ENCODE measurements around the gene ARID1B.
"Not testable (repeated sequence)": the region's sequence is repeated elsewhere in the genome, so short reads cannot be mapped to it uniquely, and the experiment has no call there.

Gene ARID1B

DNA sequence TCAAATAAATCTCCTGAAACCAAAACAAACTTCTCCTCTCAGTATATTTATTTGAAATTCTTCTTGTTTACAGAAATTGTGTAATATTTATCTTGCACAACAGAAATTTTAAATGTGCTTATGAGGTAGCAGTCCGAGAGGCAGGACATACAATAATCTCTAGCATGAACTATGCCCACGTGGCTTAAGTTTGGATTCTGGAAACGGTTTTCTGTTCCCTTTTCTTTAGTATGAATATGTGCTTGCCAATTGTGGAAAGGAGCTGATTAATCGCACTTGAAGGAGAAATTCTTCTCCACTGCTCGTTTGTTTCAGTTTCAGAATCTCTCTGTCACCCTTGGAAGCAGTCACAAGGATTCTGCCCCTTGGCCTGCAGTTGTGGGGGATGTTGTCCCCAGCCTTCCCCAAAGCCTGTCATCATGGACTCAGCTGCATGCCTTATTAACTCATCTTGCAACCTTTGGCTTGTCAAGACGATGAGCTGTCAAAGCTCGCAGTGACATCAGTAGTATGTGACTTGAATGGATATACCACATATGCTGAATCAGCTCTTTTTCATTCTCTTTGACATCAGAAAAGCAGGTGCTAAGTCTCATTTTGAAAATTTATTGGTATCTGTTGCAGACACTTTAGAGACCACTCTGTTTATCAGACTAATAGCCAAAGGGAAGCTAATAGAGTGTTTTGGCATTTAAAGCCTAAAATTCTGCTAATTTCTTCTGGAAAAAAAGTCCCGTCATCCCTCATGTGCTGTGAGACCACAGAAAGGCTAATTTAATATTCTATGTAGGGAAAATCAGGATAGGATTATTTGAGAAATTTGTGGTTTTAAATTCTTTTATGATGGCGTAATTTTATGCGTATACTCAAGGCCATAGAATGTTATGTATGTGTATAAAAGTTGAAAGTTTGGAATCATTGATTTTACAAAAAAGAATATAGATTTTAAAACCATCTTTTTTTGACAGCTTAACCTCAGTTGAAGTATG, 186.8 kb downstream of the ARID1B start:
- no peak for DNase-seq (ENCODE audit: low read depth)

DNA sequence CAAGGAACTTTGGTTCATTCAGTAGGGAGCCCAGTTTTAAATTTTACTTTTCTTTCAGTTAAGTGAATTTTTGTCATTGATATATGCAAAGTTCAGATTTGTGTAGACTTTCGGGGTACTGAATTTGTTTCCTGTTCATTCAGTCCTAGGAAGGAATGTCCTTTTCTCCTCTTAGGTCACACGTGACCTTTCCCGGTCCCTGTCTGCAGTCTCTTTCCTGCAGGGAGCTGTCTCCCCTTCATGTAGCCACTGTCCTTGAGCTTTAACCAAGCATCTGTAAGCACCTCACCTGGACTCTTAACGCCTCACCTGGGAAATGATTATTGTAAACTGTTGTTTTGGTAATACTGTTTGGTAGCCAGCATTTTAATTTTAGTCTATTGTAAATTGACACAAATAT, 190.7 kb downstream of the ARID1B start:
- DNase-seq (ENCODE audit: low read depth): no peak

DNA sequence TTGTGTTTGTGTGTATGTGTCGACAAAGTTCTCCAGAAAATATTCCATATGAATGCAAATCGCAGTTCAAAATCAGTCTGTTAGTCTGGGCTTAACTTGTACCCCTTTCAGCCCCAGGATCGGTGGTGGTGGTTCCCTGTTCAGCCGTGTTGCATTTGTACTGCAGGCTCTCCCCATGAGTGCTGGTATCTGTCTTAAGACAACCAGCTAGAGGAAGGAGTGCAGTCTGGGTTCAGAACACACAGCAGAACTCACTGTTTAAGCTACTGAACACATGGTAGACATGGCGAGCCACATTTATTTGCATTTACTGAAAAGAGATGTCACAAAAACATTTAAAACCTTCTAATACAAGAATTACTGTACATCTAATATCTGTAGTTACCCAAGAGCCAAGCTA, 192.1 kb downstream of the ARID1B start:
- DNase-seq (ENCODE audit: low read depth): no peak

DNA sequence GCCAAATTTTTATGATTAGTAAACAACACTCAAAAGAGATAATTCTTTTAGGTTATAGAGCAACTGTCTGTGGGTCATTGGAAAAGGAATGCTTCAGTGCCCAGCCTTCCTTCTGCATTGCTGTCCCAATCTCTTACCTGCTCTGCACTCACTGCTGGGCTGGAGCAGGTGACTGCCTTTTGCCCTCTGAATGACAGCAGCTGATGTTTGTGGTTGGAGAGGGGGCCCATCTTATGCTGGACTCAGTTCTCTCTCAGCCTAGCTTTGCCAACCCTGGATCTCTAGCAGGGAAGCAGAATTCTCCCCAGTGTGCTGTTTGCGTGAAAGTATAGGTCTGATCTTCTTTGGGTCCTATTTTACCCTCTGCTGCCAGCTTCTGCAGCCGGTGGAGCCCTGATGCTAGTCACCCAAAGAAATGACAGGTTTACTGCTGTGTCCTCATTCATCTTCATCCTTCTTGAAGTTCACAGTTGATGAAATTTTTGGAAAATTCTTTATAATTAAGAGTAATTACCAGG, 193.5 kb downstream of the ARID1B start:
- DNase-seq (ENCODE audit: low read depth): no peak

DNA sequence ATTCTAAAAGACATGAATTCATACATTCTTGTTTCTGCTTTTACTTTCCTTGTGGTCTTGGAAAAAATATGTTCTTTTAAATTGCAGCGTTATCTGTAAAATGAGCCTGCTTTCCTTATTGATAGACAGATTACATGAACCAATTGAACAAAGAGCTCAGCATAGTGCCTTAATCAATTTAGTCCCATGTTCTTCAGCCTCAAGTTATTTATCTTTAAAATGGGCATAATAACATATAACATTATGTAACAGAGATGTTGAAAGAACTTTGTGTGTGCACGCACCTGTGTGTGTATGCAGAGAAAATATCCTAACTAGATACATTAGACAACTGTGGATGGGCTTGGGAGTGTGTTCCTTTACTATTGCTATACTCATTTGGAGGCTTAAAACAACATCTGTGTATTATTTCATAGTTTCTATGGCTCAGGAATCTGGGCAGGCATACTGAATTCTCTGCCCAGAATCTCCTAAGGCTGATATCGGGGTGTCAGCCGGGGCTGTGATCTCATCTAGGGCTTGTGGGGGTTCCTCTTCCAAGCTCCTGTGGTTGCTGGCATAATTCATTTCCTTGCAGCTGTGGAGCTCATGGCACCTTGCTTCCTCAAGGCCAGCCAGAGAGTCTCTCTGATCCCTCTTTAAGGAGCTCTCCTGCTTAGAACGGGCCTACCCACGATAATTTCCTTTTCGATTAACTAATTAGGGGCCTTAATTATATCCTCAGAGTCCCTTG, 194.1 kb downstream of the ARID1B start:
- no peak for DNase-seq (ENCODE audit: low read depth)

DNA sequence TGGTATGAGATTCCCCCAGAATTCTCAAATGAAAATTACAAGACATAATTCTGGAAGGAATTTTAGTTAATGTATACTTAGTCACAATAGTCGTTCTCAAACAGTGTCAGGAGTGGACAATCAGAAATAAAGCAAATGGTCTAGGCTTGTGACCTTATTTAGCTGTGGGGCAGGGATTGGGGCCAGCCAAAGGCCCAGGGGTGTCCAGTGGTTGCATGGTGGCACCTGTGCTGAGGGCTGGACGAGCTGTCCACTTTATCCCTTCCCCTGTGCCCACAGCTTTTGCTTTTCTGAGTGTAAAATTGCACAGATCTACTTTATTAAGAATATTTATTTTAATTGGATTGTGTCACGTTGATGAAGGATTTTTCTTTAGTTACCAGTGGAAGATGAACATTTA, 195.0 kb downstream of the ARID1B start:
- no peak for DNase-seq (ENCODE audit: low read depth)

DNA sequence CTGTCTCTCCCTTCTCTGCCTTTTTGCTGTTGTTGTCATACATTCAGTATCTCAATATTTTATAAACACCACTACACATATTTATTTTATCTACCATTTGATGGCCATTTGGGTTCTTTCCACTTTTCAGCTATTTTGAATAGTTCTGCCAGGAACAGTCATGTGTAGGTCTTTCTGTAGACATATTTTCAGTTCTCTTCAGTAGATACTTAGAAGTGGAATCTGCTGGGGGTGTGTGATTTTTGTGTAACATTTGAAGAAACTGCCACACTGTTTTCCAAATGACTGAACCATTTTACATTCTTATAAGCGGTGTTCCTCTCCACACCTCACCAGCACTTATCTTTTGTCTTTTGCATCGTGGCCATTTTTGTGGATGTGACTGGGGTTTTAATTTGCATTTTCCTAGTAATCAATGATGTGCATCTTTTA, 197.7 kb downstream of the ARID1B start:
- DNase-seq (ENCODE audit: low read depth): no peak

DNA sequence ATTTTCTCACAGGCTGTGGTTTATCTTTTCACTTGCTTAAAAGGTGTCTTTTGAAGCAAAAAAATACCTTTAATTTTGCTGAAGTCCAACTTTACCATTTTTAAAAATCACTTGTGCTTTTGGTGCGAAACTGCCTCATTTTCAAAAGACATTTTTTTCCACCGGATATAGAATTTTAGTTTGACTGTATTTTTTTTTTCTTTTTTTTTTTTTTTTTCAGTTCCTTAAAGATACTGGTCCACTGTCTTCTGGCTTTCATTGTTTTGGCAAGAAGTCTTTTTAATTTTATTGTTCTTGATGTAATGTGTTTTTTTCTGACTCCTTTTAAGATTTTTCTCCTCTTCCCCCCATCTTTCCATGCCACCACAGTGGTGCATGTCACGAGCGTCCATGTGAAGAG, 198.2 kb downstream of the ARID1B start:
- no peak for DNase-seq (ENCODE audit: low read depth)

DNA sequence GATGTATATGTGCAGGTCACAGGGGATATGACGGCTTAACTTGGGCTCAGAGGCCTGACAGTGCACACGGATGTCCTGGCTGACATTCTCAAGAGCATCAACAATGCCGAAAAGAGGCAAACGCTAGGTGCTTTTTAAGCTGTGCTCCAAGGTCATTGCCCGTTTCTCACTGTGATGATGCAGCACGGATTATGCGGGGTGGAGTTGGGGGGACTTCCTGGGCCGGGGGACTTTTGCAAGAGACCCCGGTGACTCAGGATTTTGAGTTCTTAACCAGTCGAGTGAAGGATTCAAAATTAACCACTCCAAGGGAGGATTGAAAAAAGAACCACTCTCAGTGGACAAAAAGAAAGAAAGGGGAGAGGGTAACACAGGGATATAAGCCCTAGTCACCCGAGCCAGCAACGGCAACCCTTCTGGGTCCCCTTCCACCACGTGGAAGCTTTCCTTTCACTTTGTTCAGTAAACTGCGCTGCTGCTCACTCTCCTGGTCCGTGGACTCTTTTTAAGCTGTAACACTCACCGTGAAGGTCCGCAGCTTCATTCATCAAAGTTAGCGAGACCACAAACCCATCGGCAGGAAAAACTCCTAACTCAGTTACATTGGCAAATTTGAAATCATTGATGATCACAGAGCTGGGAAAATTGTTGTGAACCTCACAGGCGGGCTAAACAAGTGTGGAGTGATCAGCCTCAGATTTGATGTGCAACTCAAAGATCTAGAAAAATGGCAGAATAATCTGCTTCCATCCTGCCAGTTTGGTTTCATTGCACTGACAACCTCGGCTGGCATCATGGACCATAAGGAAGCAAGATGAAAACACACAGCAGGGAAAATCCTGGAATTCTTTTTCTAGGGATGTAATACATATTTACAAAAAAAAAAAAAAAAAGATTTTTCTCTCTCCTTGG, 199.3 kb downstream of the ARID1B start:
- DNase-seq (ENCODE audit: low read depth): no peak

DNA sequence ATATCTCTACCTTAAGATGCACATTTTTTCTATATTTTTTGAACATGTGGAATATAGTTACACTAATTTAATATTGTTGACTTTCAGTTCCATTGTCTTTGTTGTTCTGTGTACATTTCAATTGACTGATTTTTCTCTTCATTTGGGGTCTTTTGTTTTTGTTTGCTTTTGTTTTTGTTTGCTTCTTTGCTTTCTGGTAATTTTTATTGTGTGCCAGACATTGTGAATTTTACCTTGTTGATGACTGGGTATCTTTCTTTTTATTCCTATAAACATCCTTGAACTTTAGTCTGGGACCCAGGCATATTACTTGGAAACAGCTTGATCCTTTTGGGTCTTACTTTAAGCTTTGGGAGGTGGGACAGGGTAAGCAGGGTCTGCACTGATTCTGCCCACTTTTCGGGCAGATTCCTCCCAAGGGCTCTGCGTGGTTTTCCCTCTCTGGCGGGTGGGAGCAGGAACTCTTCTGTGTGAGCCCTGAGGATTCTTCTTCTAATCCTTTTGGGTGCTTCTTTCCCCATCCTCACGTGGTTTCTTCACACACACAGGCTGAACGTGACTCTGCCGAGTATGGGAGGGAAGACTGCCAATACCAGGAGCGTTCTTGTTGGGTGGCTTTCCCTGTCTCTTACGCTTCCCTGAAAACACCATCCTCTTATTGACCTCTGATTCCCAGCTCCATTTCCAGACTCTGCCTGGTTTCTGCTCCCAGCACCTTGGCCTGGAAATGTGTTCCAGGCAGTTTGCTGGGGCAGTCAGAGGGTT, 200.5 kb downstream of the ARID1B start:
- no peak for DNase-seq (ENCODE audit: low read depth)

DNA sequence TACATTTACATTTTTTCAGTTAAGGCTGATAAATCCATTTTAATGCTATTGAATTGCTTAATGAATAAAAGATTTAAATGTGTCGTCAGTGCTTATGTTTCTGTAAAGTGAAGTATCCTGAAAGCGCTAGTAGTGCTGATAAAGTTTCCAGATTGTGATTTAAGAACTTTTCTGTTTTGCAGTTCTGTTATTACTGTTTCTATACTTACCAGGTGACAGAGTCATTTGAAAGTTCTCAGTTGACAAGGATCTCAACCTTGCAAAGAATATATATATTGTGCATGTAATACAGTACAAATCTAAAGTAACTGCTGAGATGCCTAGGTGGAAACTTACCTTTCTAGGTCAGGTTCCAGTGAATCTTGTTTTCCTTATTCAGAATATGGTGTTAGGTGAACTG, 201.8 kb downstream of the ARID1B start:
- no peak for DNase-seq (ENCODE audit: low read depth)

DNA sequence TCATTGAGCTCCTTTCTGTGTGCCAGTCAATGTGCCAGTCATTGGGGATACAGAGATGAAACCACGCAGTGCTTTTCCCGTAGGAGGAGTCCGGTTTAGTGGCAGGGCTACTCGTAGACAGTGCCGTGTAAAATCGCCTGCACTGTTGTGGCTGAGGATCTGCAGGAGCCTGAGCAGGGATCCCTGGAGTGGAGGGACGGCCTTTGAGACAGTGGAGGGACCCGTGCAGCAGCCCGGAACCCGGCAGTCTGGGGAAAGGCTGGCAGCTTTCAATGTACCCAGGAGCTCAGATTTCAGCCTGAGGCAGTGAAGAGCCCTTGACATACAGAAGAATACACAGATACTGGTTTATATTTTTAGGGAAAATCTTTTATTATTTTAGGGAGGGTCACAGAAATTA, 203.3 kb downstream of the ARID1B start:
- DNase-seq (ENCODE audit: low read depth): no peak

DNA sequence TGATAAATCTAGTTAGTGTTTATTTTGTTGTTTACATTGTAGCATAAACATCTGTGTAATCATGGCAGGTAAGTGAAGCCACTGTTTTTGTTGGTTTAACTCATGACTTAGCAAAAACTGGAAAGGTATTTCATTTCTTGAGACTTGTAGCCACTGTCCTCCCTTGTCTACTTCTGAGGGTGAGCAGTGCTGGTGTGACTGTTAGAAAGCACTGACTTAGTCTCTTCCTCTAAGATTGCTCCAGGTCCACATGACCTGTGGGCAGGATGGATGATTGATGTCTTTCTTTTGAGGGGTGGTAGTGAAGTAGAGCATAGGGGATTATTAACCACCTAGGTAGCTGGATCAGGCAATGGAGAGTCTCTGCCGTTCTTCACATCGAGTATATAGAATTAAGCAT, 203.8 kb downstream of the ARID1B start:
- no peak for DNase-seq (ENCODE audit: low read depth)

DNA sequence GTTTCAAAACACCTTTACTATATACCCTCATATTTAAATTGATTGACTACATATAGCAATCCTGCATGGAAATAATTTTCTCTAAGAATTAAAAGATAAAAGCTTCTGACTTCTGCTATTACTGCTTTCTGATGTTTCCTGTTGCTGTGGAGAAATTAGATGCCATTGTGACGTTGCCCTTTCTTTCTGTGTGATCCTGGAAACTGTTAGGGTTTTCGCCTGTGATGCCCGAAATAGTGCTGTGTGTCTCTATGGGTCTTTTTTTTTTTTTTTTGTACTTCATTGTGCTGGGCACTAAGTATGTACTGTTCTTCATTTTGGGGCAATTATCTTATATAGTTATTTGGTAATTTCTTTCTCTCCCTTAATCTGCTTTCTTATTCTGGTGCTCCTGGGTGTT, 205.0 kb downstream of the ARID1B start:
- no peak for DNase-seq (ENCODE audit: low read depth)

DNA sequence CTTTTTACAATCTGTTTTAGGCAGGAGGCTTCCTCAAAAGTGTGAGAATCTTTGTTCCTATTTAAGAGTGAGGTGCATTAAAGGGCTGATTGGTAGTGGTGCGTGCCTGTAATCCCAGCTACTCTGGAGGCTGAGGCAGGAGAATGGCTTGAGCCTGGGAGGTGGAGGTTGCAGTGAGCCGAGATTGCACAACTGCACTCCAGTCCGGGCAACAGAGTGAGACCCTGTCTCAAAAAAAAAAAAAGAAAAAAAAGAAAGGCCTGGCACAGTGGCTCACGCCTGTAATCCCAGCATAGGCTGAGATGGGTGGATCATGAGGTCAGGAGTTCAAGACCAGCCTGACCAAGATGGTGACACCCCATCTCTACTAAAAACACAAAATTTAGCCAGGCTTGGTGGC, 205.7 kb downstream of the ARID1B start:
- not testable (repeated sequence) for DNase-seq (ENCODE audit: low read depth)

DNA sequence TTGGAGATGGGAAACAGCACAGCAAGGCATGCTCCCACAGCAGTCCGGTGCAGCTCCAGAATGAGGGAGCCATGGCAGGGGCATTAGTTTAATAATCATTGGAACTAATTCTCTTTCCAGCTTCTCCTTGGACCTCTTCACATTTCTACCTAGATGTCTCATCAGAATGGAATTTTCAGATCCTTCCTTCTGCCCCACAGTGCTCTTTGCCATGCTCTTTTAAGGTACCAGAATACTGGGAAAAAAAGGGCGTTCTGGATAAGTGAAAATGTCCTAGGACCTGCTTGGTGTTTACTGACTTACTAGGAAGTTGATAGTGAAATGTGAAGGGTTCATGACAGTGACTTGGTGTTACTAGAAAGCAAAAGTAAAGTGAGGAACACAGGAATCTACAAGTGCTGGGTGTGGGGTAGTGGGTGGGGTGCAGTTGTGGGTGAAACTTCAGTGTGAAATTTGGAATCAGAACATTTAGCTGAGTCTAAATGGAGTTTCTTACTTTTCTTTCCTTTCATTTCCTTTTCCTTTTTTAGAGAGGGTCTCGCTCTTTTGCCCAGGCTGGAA, 207.1 kb downstream of the ARID1B start:
- DNase-seq (ENCODE audit: low read depth): no peak

DNA sequence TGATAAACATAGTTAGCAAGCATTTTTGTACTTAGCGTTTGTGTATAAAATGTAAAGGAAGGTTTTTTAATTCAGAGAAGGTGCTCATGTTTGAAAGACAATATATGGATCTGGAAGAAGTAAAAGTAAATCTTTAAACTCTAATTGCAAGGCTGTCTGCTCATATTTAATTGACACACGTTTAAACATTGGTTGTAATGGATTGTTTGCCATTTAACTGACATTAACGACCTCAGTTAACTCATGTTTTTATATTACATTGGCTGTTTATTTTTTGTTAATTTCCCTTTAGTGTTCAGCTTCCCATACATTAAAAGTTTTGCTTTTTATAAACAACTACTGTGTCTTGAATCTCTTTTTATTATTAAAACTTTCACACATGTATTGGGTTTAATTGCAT, 208.1 kb downstream of the ARID1B start:
- DNase-seq (ENCODE audit: low read depth): no peak

DNA sequence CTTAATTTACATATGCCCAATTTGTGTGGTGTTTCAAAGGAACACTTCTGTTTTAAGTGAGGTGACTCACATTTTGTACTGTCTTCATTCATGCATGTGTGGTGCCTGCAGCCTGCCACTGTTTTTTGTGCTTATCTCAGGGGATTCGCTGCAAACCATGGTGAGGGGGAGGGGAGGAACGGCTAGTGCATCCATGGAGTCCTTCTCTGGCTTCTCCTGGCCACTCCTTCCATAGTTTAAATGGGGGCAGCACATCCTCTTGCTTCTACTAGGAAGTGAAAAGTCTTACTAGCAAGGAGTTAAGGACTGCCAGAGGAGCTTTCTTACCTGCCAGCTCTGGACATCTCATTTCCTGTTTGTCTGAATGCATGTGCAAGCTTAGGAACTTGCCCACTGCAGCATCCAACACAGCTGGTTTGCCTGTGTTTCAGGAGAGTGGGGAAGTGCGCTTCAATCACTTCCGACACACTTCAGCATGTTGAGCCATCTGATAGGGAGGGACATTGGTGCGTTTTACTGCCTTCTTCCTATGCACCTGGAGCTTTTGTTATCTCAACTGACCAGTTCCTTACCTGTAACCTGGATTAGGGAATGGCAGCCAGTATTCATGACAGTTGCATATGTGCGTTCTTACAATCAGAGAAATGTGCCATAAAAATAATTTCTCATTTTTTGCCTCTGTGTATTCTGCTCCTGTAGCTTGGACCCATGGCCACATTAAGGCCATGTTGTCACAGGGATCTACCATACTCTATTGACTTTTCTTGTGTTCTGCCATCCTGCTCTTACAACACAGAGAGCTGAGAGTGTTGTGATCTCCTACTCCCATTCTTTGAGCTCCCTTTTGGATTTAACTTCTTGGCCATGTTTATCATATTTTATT, 211.3 kb downstream of the ARID1B start:
- DNase-seq (ENCODE audit: low read depth): no peak

DNA sequence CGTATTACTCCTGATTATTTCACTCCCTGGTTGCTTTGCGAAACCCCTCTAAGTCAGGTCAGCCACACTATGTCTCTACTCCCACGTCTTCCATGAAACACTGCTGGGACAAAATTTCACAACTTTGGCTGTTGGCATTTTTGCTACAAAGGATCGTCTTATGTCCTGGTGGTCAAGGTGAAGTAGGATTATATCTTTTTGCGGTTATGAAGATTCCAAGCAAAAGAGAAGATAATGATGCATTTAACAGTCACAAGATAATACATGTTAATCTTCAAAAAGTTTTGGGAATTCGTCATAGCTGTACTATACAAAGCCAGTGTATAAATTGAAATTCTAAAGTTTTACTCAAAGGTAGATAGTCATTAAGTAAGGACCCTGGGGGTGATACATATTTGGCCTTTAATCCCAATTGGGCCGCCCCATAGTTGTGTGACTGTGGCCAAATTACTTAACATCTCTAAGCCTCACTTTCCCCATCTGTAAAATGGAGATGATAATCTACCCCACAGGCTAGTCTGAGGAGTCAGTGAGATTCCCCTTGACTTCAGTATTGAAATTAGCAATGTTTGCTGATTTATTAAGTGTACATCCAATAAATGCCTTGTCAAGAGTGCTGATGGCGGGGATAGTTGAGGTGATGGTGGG, 212.1 kb downstream of the ARID1B start:
- no peak for DNase-seq (ENCODE audit: low read depth)

All from T follicular helper cell (primary cell).